ENCODE results near the gene SLC44A2. TPM values are rescaled to one million over a fixed set of nuclear protein-coding genes. Genes with fewer than 3 reads are reported as not detected.

SLC44A2 gene
- total and polyA plus RNA-seq, 2 donors from 2014 or later, result 150 to 345 TPM

DNA sequence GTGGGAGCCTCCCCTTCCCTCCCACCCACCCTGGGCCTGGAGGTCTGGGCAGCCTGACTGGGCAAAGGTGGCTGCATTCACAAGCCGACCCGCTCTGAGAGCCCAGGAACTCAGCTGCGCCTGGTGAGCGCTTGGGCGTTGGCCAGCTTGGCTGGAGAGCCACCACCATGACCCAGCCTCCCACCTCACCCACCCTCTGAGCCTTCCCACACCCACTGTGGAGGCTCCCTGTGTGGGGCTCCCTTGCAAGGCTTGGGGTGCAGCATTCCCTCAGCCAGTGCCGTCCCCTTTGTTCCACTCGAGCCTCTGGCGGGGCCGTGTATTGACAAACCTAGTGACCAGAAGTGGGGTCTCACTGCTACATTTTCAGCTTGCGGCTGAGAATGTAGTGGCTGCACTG is 60.8 kb downstream of the SLC44A2 start:
- Histone ChIP-seq H3K27ac (ENCODE audit: low read depth in 2 of 2, low read length in 2 of 2) (no peak overlapping the region), H3K9me3 (ENCODE audit: control insufficient read depth in 2 of 3, insufficient read depth in 1 of 3, low read length in 3 of 3) (no peaks in the 10 kb centered on the region), H3K4me1 (ENCODE audit: control insufficient read depth in 2 of 3, insufficient read depth in 2 of 3, low read depth in 1 of 3, low read length in 3 of 3) (no peaks in the 10 kb centered on the region), H3K27me3 (ENCODE audit: control insufficient read depth, insufficient read depth, low read length) (no peaks in the 10 kb centered on the region), H3K4me3 (ENCODE audit: low read length in 3 of 3) (no peak overlapping the region), H3K9ac (ENCODE audit: low read length in 3 of 3) (no peak overlapping the region), H3K36me3 (ENCODE audit: control insufficient read depth in 2 of 3, insufficient read depth in 3 of 3, low read length in 3 of 3) (peaks cover 9 to 74% (median 45%) of the 10 kb centered on the region in 3 donors)
- DNase-seq (no peak), FAIRE-seq (no peak)
- TF ChIP-seq, protein P1, sequence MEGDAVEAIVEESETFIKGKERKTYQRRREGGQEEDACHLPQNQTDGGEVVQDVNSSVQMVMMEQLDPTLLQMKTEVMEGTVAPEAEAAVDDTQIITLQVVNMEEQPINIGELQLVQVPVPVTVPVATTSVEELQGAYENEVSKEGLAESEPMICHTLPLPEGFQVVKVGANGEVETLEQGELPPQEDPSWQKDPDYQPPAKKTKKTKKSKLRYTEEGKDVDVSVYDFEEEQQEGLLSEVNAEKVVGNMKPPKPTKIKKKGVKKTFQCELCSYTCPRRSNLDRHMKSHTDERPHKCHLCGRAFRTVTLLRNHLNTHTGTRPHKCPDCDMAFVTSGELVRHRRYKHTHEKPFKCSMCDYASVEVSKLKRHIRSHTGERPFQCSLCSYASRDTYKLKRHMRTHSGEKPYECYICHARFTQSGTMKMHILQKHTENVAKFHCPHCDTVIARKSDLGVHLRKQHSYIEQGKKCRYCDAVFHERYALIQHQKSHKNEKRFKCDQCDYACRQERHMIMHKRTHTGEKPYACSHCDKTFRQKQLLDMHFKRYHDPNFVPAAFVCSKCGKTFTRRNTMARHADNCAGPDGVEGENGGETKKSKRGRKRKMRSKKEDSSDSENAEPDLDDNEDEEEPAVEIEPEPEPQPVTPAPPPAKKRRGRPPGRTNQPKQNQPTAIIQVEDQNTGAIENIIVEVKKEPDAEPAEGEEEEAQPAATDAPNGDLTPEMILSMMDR (IDR thresholded peaks at IDR 0.05; ENCODE audit: borderline replicate concordance, extremely low read depth, insufficient read depth), result no peak
- intact Hi-C loops (cut with DNase I), result no loop called here

DNA sequence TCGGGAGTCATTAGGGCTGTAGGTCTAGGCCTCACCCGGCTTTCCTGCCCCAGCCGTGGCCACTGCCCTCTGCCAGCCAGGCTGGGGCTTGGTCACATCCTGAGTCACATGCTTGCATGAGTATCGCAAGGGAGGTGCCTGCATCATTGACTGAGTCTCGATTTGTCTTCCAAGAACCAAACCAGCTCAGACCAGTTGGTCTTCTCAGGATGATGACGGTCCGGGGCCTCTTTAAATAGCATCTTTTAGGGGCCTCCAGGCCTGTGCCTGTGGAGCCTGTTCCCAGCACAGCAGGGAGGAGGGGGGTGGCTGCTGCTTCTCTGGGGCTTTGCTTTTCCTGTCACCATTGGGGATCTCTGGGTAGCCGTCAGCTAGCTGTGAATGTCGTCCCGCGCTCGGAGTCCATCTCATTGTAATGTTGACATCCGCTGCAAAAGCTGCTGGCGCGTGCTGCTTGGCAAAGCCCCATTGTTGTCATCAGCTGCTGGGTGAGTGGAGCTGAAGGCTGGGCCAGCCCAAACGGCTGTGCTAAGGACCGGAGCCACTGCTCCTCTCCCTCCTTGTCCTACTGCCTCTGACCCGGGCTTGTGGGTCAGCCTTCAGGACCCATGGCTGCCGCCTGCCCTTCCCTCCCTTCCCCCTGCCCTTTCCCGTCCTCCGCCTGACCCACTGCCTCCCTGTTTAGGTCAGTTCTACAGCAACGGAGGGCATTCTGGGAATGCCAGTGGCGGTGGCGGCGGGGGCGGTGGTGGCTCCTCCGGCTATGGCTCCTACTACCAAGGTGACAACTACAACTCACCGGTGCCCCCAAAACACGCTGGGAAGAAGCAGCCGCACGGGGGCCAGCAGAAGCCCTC is 61.5 kb downstream of the SLC44A2 start:
- intact Hi-C loops (cut with DNase I), result no loop called here
- no peak overlapping the region for H3K27ac ChIP-seq (ENCODE audit: low read depth in 2 of 2, low read length in 2 of 2)

GRCh38 chr19:10687518-10688288 is 62.4 kb downstream of the SLC44A2 start:
- no peak overlapping the region for H3K9ac ChIP-seq (ENCODE audit: low read length in 3 of 3)
- no peaks in the 10 kb centered on the region for H3K4me1 ChIP-seq (ENCODE audit: control insufficient read depth in 2 of 3, insufficient read depth in 2 of 3, low read depth in 1 of 3, low read length in 3 of 3)
- H3K9me3 ChIP-seq (ENCODE audit: control insufficient read depth in 2 of 3, insufficient read depth in 1 of 3, low read length in 3 of 3), result no peaks in the 10 kb centered on the region
- H3K4me3 ChIP-seq (ENCODE audit: low read length in 3 of 3), result no peak overlapping the region
- intact Hi-C loops (cut with DNase I), result no loop called here
- no peak overlapping the region for H3K27ac ChIP-seq (ENCODE audit: low read depth in 2 of 2, low read length in 2 of 2)
- no peak for FAIRE-seq
- TF ChIP-seq, protein P1 (IDR thresholded peaks at IDR 0.05; ENCODE audit: borderline replicate concordance, extremely low read depth, insufficient read depth), result no peak
- H3K36me3 ChIP-seq (ENCODE audit: control insufficient read depth in 2 of 3, insufficient read depth in 3 of 3, low read length in 3 of 3), result peaks cover 8 to 68% (median 43%) of the 10 kb centered on the region in 3 donors
- no peak for DNase-seq
- no peaks in the 10 kb centered on the region for H3K27me3 ChIP-seq (ENCODE audit: control insufficient read depth, insufficient read depth, low read length)

More for the DNA sequence above, 61.5 kb downstream of the SLC44A2 start:
- no peaks in the 10 kb centered on the region for H3K9me3 ChIP-seq (ENCODE audit: control insufficient read depth in 2 of 3, insufficient read depth in 1 of 3, low read length in 3 of 3)
- DNase-seq (no peak), FAIRE-seq (no peak)
- no peaks in the 10 kb centered on the region for H3K4me1 ChIP-seq (ENCODE audit: control insufficient read depth in 2 of 3, insufficient read depth in 2 of 3, low read depth in 1 of 3, low read length in 3 of 3)
- no peak overlapping the region for H3K9ac ChIP-seq (ENCODE audit: low read length in 3 of 3)
- no peaks in the 10 kb centered on the region for H3K27me3 ChIP-seq (ENCODE audit: control insufficient read depth, insufficient read depth, low read length)
- H3K36me3 ChIP-seq (ENCODE audit: control insufficient read depth in 2 of 3, insufficient read depth in 3 of 3, low read length in 3 of 3), result peaks cover 5 to 73% (median 48%) of the 10 kb centered on the region in 3 donors
- H3K4me3 ChIP-seq (ENCODE audit: low read length in 3 of 3), result no peak overlapping the region
- TF ChIP-seq, protein P1 (IDR thresholded peaks at IDR 0.05; ENCODE audit: borderline replicate concordance, extremely low read depth, insufficient read depth), result no peak

Measured in kidney (tissue), 14 donors.